ENCODE data around the gene TMX1. TPM values are rescaled to one million over a fixed set of nuclear protein-coding genes. Genes with fewer than 3 reads are reported as not detected.

Gene TMX1
- total and polyA plus RNA-seq, 2 of the 8 experiments (the other 6 are each of a cell fraction or from before 2014, with no cell fraction given) = 26.6 to 84.0 TPM

DNA sequence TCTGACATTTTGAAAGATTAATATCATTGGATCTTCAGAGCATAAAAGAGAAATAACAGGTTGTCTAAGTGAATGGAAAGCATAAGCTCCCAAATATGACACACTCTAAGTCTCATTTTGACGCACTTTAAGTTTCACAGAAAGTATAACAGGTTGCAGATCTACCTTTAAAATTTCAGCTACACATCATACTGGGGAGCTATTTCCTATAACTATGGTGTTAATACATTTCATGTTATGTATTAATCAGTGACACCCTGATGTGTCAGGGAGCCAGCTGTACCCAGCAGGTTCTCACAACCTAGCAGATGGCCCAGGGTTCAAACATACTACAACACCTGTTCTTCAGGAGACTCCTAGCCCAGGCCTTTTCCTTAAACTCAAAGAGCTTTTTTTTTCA is 31.1 kb upstream of the TMX1 start:
- Histone ChIP-seq H2AFZ (ENCODE audit: low read length) (no peak overlapping the region), H4K5ac (ENCODE audit: insufficient read length, low read depth, low read length) (no peak overlapping the region), H3K4me2 (ENCODE audit: insufficient read depth in 1 of 2, low read depth in 2 of 2, low read length in 2 of 2) (no peak overlapping the region), H3K79me2 (ENCODE audit: control insufficient read depth in 1 of 2, insufficient read depth in 2 of 2, low read length in 2 of 2) (no peaks in the 10 kb centered on the region), H2BK15ac (ENCODE audit: low read length) (no peak overlapping the region), H4K20me1 (replicated peaks in 1 of 2; ENCODE audit: control insufficient read depth in 1 of 2, insufficient read depth in 2 of 2, low read length in 2 of 2) (no peaks in the 10 kb centered on the region), H2BK20ac (ENCODE audit: low read length) (no peak overlapping the region), H2BK120ac (replicated peaks; ENCODE audit: low read depth, low read length) (no peak overlapping the region), H4K8ac (ENCODE audit: extremely low read depth, insufficient read depth, low read length) (no peak overlapping the region), H3K4me1 (replicated peaks in 1 of 4; ENCODE audit: control insufficient read depth in 3 of 4, insufficient read depth in 4 of 4, low read length in 3 of 4) (no peaks in the 10 kb centered on the region), H3K79me1 (ENCODE audit: low read depth, low read length) (no peaks in the 10 kb centered on the region), H3K23ac (ENCODE audit: insufficient read length) (no peak overlapping the region), H3K9me3 (ENCODE audit: insufficient read depth in 2 of 2, low read depth in 1 of 2, low read length in 1 of 2) (no peaks in the 10 kb centered on the region), H3K36me3 (ENCODE audit: control insufficient read depth in 2 of 4, insufficient read depth in 4 of 4, low read length in 3 of 4) (no peaks in the 10 kb centered on the region), H2AK5ac (ENCODE audit: low read depth, low read length) (no peak overlapping the region), H2BK12ac (ENCODE audit: low read depth, low read length) (no peak overlapping the region), H4K91ac (replicated peaks; ENCODE audit: insufficient read length, low read length) (no peak overlapping the region), H3K9ac (replicated peaks in 1 of 4; ENCODE audit: extremely low read depth in 1 of 4, low read depth in 3 of 4, low read length in 3 of 4) (no peak overlapping the region), H2BK5ac (ENCODE audit: low read depth, low read length) (no peak overlapping the region), H3K14ac (ENCODE audit: insufficient read length) (no peak overlapping the region), H3K23me2 (ENCODE audit: low read depth, low read length) (no peaks in the 10 kb centered on the region), H3K27me3 (replicated peaks in 1 of 4; ENCODE audit: control insufficient read depth in 3 of 4, extremely low read depth in 1 of 4, insufficient read depth in 3 of 4, low read length in 3 of 4) (no peaks in the 10 kb centered on the region), H3K4me3 (ENCODE audit: extremely low read depth in 1 of 4, insufficient read depth in 2 of 4, low read depth in 3 of 4, low read length in 4 of 4) (no peak overlapping the region), H3K56ac (replicated peaks; ENCODE audit: insufficient read length, low read depth, low read length) (no peak overlapping the region), H3K18ac (ENCODE audit: extremely low read depth, low read length) (no peak overlapping the region), H3K4ac (replicated peaks; ENCODE audit: insufficient read length, low read depth, low read length) (no peak overlapping the region), H3K27ac (ENCODE audit: low read depth, low read length) (no peak overlapping the region)
- FAIRE-seq = no peak
- no peak for DNase-seq (ENCODE audit: low read depth in 1 of 2, low spot score in 2 of 2)
- WGBS, 2 experiments (ENCODE audit: extremely low coverage in 1 of 2, insufficient coverage in 1 of 2, insufficient read length in 1 of 2, insufficient replicate concordance in 2 of 2, low coverage in 1 of 2, low lambda C conversion rate in 2 of 2, missing lambda C conversion rate in 1 of 2) = 81% methylated on average over 1 of the region's 1 CpG; no CpG with 5 or more reads in 1 of the 2 experiments
- POLR2A ChIA-PET (ENCODE audit: partially characterized antibody) = no interaction called here
- CTCF ChIA-PET (ENCODE audit: partially characterized antibody) = interaction anchor here (3.3 kb wide), 1 partner anchor 9 kb away, joined by 18 read pairs; no protein-coding TSS in a partner anchor
- TF ChIP-seq BRCA1 (IDR thresholded peaks at IDR 0.05; ENCODE audit: low read depth, low read length) (no peak), YY1 (IDR thresholded peaks at IDR 0.05; ENCODE audit: low read depth, low read length) (no peak), EGR1 (IDR thresholded peaks at IDR 0.05; ENCODE audit: borderline replicate concordance, low read depth, low read length) (no peak), CEBPB (IDR thresholded peaks at IDR 0.05; ENCODE audit: low read depth, low read length) (no peak), EP300 (IDR thresholded peaks at IDR 0.05; ENCODE audit: borderline replicate concordance in 1 of 2, low read depth in 2 of 2, low read length in 2 of 2) (no peak)
- TF ChIP-seq, protein P1, sequence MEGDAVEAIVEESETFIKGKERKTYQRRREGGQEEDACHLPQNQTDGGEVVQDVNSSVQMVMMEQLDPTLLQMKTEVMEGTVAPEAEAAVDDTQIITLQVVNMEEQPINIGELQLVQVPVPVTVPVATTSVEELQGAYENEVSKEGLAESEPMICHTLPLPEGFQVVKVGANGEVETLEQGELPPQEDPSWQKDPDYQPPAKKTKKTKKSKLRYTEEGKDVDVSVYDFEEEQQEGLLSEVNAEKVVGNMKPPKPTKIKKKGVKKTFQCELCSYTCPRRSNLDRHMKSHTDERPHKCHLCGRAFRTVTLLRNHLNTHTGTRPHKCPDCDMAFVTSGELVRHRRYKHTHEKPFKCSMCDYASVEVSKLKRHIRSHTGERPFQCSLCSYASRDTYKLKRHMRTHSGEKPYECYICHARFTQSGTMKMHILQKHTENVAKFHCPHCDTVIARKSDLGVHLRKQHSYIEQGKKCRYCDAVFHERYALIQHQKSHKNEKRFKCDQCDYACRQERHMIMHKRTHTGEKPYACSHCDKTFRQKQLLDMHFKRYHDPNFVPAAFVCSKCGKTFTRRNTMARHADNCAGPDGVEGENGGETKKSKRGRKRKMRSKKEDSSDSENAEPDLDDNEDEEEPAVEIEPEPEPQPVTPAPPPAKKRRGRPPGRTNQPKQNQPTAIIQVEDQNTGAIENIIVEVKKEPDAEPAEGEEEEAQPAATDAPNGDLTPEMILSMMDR (IDR thresholded peaks at IDR 0.05; ENCODE audit: control extremely low read depth in 1 of 3, insufficient read depth in 1 of 3, low read depth in 1 of 3, low read length in 3 of 3) = no peak

Measured in H1 (cell line).